Caco-2 (cell line): ENCODE results near the gene TMEM59L. TPM values are rescaled to one million over a fixed set of nuclear protein-coding genes. Genes with fewer than 3 reads are reported as not detected.

Source experiments
- BruUV-seq: library from RNA; stranded (reverse); fragments of 400-500 nt; replicated peaks from 2 replicates; lab custom pipeline; 2021; lab: Mats Ljungman, UMichigan
- CTCF ChIA-PET: fragments of 300-600 bp; sonication (Branson Sonifier 250); formaldehyde crosslinking; loops from one replicate; lab custom pipeline; 2022; ENCODE audit warnings: antibody characterized with exemption; lab: Charles Lee
- POLR2A ChIA-PET: fragments of 300-600 bp; sonication (Branson Sonifier 250); formaldehyde crosslinking; loops from one replicate; lab custom pipeline; 2022; ENCODE audit warnings: antibody characterized with exemption; lab: Charles Lee
- DNase-seq, 2 experiments: peaks; one replicate each; pipeline versions ENCODE4 v3.0.0 to v3.0.0-alpha.2; 2020 to 2022
- H3K27me3 ChIP-seq: replicated peaks from 2 replicates; pipeline ENCODE4 v1.6.0; 2011; ENCODE audit warnings: low read length; ENCODE audit not compliant: control insufficient read depth, insufficient read depth
- H3K36me3 ChIP-seq: 2 replicates; pipeline ENCODE4 v1.5.1; 2011; ENCODE audit warnings: low read length; ENCODE audit not compliant: control insufficient read depth, insufficient read depth
- H3K4me1 ChIP-seq: fragments of 250-450 bp; sonication (Bioruptor Pico); 2 replicates; pipeline ENCODE4 v1.5.1; 2020; ENCODE audit warnings: mild to moderate bottlenecking
- H3K4me3 ChIP-seq: 2 replicates; pipeline ENCODE4 v1.5.1; 2011; ENCODE audit warnings: low read depth, mild to moderate bottlenecking, control low read depth, low read length
- H3K9me3 ChIP-seq: fragments of 250-450 bp; sonication (Bioruptor Pico); 2 replicates; pipeline ENCODE4 v1.5.1; 2020; ENCODE audit warnings: mild to moderate bottlenecking, moderate library complexity
- H3K27ac Mint-ChIP-seq: one replicate; pipeline ENCODE4 v1.8.0; 2022; ENCODE audit warnings: mixed read lengths; ENCODE audit not compliant: unreplicated experiment
- H3K27me3 Mint-ChIP-seq: one replicate; pipeline ENCODE4 v1.8.0; 2022; ENCODE audit warnings: mixed read lengths; ENCODE audit not compliant: insufficient read depth, unreplicated experiment
- H3K36me3 Mint-ChIP-seq: one replicate; pipeline ENCODE4 v1.8.0; 2022; ENCODE audit warnings: mild to moderate bottlenecking, mixed read lengths; ENCODE audit not compliant: insufficient read depth, unreplicated experiment
- H3K4me1 Mint-ChIP-seq: one replicate; pipeline ENCODE4 v1.8.0; 2022; ENCODE audit warnings: low read depth, mixed read lengths; ENCODE audit not compliant: unreplicated experiment
- H3K4me3 Mint-ChIP-seq: one replicate; pipeline ENCODE4 v1.8.0; 2022; ENCODE audit warnings: mild to moderate bottlenecking, moderate library complexity, mixed read lengths; ENCODE audit not compliant: unreplicated experiment
- H3K9me3 Mint-ChIP-seq: one replicate; pipeline ENCODE4 v1.8.0; 2022; ENCODE audit warnings: mixed read lengths; ENCODE audit not compliant: unreplicated experiment
- CTCF ChIP-seq, 2 experiments: fragments of 200-600 bp in 1 of 2; IDR thresholded peaks; 1 replicate in 1 of 2; 2 replicates in 1 of 2; pipeline versions ENCODE4 v1.5.1 to v1.8.0; 2011 to 2022; ENCODE audit warnings: antibody characterized with exemption in 1 of 2, control low read depth in 1 of 2, inconsistent platforms in 1 of 2, low read depth in 1 of 2, low read length in 1 of 2, mild to moderate bottlenecking in 1 of 2, moderate library complexity in 1 of 2; ENCODE audit not compliant: insufficient read depth in 1 of 2, severe bottlenecking in 1 of 2, unreplicated experiment in 1 of 2
- intact Hi-C: fragments of 100-400 bp; cut with micrococcal nuclease; formaldehyde crosslinking; loops from one replicate; pipeline ENCODE4 v1.10.0; 2022; ENCODE audit not compliant: unreplicated experiment
- total RNA-seq: library from RNA; stranded (reverse); gene quantifications from 2 replicates; pipeline ENCODE4 v1.2.3, GENCODE V29; 2022

The TMEM59L gene
- total RNA-seq, 1 experiment from 2014 or later = 0.25 TPM

GRCh38 chr19:18612051-18612771 is 459 bp upstream of the TMEM59L start:
- Histone ChIP-seq H3K4me3 (peak overlapping the region; percentile 30), H3K27me3 (peaks cover 14% of the 10 kb centered on the region), H3K36me3 (no peaks in the 10 kb centered on the region), H3K9me3 (no peaks in the 10 kb centered on the region), H3K4me1 (peaks cover 36% of the 10 kb centered on the region)
- Mint-ChIP-seq H3K36me3 (no peaks in the 10 kb centered on the region), H3K9me3 (no peaks in the 10 kb centered on the region), H3K4me3 (peak overlapping the region; percentile 70), H3K27me3 (peaks cover 33% of the 10 kb centered on the region), H3K4me1 (peaks cover 13% of the 10 kb centered on the region), H3K27ac (no peak overlapping the region)
- intact Hi-C loops = no loop called here
- no TSS peak for BruUV-seq
- no peak for TF ChIP-seq CTCF (IDR thresholded peaks at IDR 0.05; ENCODE audit: insufficient read depth in 1 of 2, low read depth in 1 of 2, low read length in 1 of 2, severe bottlenecking in 1 of 2, unreplicated experiment in 1 of 2)
- ChIA-PET POLR2A (no interaction called here), CTCF (interaction anchor here (1.0 kb wide), 1 partner anchor 92 kb away, joined by 3 read pairs; no protein-coding TSS in a partner anchor)
- DNase-seq = no peak

GRCh38 chr19:18613589-18614234 is 1.0 kb downstream of the TMEM59L start:
- intact Hi-C loops = no loop called here
- peak overlapping the region; percentile 70 for H3K4me3 Mint-ChIP-seq
- no peaks in the 10 kb centered on the region for H3K9me3 ChIP-seq
- H3K27me3 Mint-ChIP-seq = peaks cover 25% of the 10 kb centered on the region
- CTCF ChIA-PET = no interaction called here
- H3K27ac Mint-ChIP-seq = no peak overlapping the region
- POLR2A ChIA-PET = no interaction called here
- H3K36me3 ChIP-seq = no peaks in the 10 kb centered on the region
- H3K36me3 Mint-ChIP-seq = no peaks in the 10 kb centered on the region
- peaks cover 11% of the 10 kb centered on the region for H3K27me3 ChIP-seq
- H3K4me3 ChIP-seq = no peak overlapping the region
- H3K4me1 Mint-ChIP-seq = peaks cover 13% of the 10 kb centered on the region
- BruUV-seq = no TSS peak
- H3K4me1 ChIP-seq = peaks cover 27% of the 10 kb centered on the region
- TF ChIP-seq CTCF (IDR thresholded peaks at IDR 0.05; ENCODE audit: insufficient read depth in 1 of 2, low read depth in 1 of 2, low read length in 1 of 2, severe bottlenecking in 1 of 2, unreplicated experiment in 1 of 2) = no peak
- DNase-seq = no peak
- H3K9me3 Mint-ChIP-seq = no peaks in the 10 kb centered on the region

GRCh38 chr19:18616023-18616422 is 3.4 kb downstream of the TMEM59L start:
- no peak for DNase-seq
- BruUV-seq = no TSS peak
- H3K4me3 ChIP-seq = no peak overlapping the region
- Mint-ChIP-seq H3K9me3 (no peaks in the 10 kb centered on the region), H3K36me3 (peaks cover 4% of the 10 kb centered on the region), H3K27me3 (peaks cover 16% of the 10 kb centered on the region), H3K4me1 (peaks cover 11% of the 10 kb centered on the region), H3K27ac (no peak overlapping the region), H3K4me3 (no peak overlapping the region)
- H3K4me1 ChIP-seq = peaks cover 13% of the 10 kb centered on the region
- TF ChIP-seq CTCF (IDR thresholded peaks at IDR 0.05; ENCODE audit: insufficient read depth in 1 of 2, low read depth in 1 of 2, low read length in 1 of 2, severe bottlenecking in 1 of 2, unreplicated experiment in 1 of 2) = no peak
- no peaks in the 10 kb centered on the region for H3K36me3 ChIP-seq
- POLR2A ChIA-PET = no interaction called here
- CTCF ChIA-PET = no interaction called here
- peaks cover 10% of the 10 kb centered on the region for H3K27me3 ChIP-seq
- intact Hi-C loops = no loop called here
- no peaks in the 10 kb centered on the region for H3K9me3 ChIP-seq
